Measurements from ENCODE around the gene F8A1. TPM values are rescaled to one million over a fixed set of nuclear protein-coding genes. Genes with fewer than 3 reads are reported as not detected.
"Not testable (repeated sequence)": the region's sequence is repeated elsewhere in the genome, so short reads cannot be mapped to it uniquely, and the experiment has no call there.

Gene F8A1
- total RNA-seq, 3 donors from 2014 or later: 27.8 to 45.8 (median 31.2) TPM

GRCh38 chrX:154890990-154891639 lies 5.0 kb downstream of the F8A1 start:
- TF ChIP-seq CTCF (IDR thresholded peaks at IDR 0.05): no peak
- no peaks in the 10 kb centered on the region for H3K9me3 ChIP-seq
- intact Hi-C loops (cut with DNase I, micrococcal nuclease): no loop called here
- DNase-seq (no peak), ATAC-seq (no peak)
- H3K4me1 ChIP-seq (ENCODE audit: low read depth): no peaks in the 10 kb centered on the region
- no peaks in the 10 kb centered on the region for H3K36me3 ChIP-seq (ENCODE audit: low read depth)
- H3K4me3 ChIP-seq: no peak overlapping the region

- intact Hi-C loops (cut with DNase I, micrococcal nuclease): no loop called here
- TF ChIP-seq CTCF (IDR thresholded peaks at IDR 0.05): no peak
- Histone ChIP-seq H3K36me3 (ENCODE audit: low read depth) (no peaks in the 10 kb centered on the region), H3K9me3 (no peaks in the 10 kb centered on the region), H3K4me1 (ENCODE audit: low read depth) (no peaks in the 10 kb centered on the region), H3K4me3 (no peak overlapping the region)
- DNase-seq (no peak), ATAC-seq (no peak)
Measured at GRCh38 chrX:154892296-154892695, 6.1 kb downstream of the F8A1 start.

GRCh38 chrX:154900323-154900722 lies 14.2 kb downstream of the F8A1 start:
- Histone ChIP-seq H3K9me3 (no peaks in the 10 kb centered on the region), H3K4me1 (ENCODE audit: low read depth) (no peaks in the 10 kb centered on the region), H3K4me3 (no peak overlapping the region), H3K36me3 (ENCODE audit: low read depth) (no peaks in the 10 kb centered on the region)
- no peak for TF ChIP-seq CTCF (IDR thresholded peaks at IDR 0.05)
- ATAC-seq (no peak), DNase-seq (no peak)
- intact Hi-C loops (cut with DNase I, micrococcal nuclease): no loop called here

- no peak for DNase-seq
- Histone ChIP-seq H3K36me3 (ENCODE audit: low read depth) (no peaks in the 10 kb centered on the region), H3K9me3 (no peaks in the 10 kb centered on the region), H3K4me1 (ENCODE audit: low read depth) (no peaks in the 10 kb centered on the region), H3K4me3 (no peak overlapping the region)
- ATAC-seq: no peak
- TF ChIP-seq CTCF (IDR thresholded peaks at IDR 0.05): no peak
- intact Hi-C loops (cut with DNase I, micrococcal nuclease): no loop called here
Measured at GRCh38 chrX:154902408-154902807, 16.3 kb downstream of the F8A1 start.

- ATAC-seq (no peak), DNase-seq (no peak)
- H3K4me1 ChIP-seq (ENCODE audit: low read depth): no peaks in the 10 kb centered on the region
- no peaks in the 10 kb centered on the region for H3K9me3 ChIP-seq
- no peaks in the 10 kb centered on the region for H3K36me3 ChIP-seq (ENCODE audit: low read depth)
- no peak overlapping the region for H3K4me3 ChIP-seq
- no peak for TF ChIP-seq CTCF (IDR thresholded peaks at IDR 0.05)
- intact Hi-C loops (cut with DNase I, micrococcal nuclease): no loop called here
Measured at GRCh38 chrX:154908821-154909220, 22.7 kb downstream of the F8A1 start.

GRCh38 chrX:154910048-154910447 lies 23.9 kb downstream of the F8A1 start:
- H3K4me1 ChIP-seq (ENCODE audit: low read depth); H3K9me3 ChIP-seq; intact Hi-C loops (cut with DNase I, micrococcal nuclease); H3K36me3 ChIP-seq (ENCODE audit: low read depth); H3K4me3 ChIP-seq; DNase-seq; ATAC-seq: not testable (repeated sequence)

GRCh38 chrX:154910528-154910927 lies 24.4 kb downstream of the F8A1 start:
- H3K9me3 ChIP-seq; H3K4me1 ChIP-seq (ENCODE audit: low read depth); H3K4me3 ChIP-seq; intact Hi-C loops (cut with DNase I, micrococcal nuclease); H3K36me3 ChIP-seq (ENCODE audit: low read depth); ATAC-seq; DNase-seq: not testable (repeated sequence)
